Stimulated activated effector memory CD8-positive, alpha-beta T cell treated with anti-CD3 and anti-CD28 coated beads, Interleukin-12 subunit alpha, Interleukin-12 subunit beta, amount 100 ng/mL, for 72 hours (primary cell): ENCODE data around the gene TYW1B.
"Not testable (repeated sequence)": the region's sequence is repeated elsewhere in the genome, so short reads cannot be mapped to it uniquely, and the experiment has no call there.

ENCODE experiments used
- ATAC-seq: fragments of 150-1000 bp; cut with Tn5 transposase; 2 replicates; pipeline ENCODE4 v1.10.0; 2021
- DNase-seq, 2 donors: peaks; one replicate each; pipeline ENCODE4 v3.0.0; 2021 to 2022; ENCODE audit warnings: low spot score in 2 of 2
- H3K27ac Mint-ChIP-seq: one replicate; pipeline ENCODE4 v1.8.0; 2022; ENCODE audit warnings: mild to moderate bottlenecking, mixed read lengths
- H3K36me3 Mint-ChIP-seq: one replicate; pipeline ENCODE4 v1.8.0; 2022; ENCODE audit warnings: mild to moderate bottlenecking, mixed read lengths
- H3K4me1 Mint-ChIP-seq: one replicate; pipeline ENCODE4 v1.8.0; 2022; ENCODE audit warnings: mixed read lengths
- H3K4me3 Mint-ChIP-seq: one replicate; pipeline ENCODE4 v1.8.0; 2022; ENCODE audit warnings: mild to moderate bottlenecking, mixed read lengths
- H3K9me3 Mint-ChIP-seq: one replicate; pipeline ENCODE4 v1.8.0; 2022; ENCODE audit warnings: mixed read lengths

Gene TYW1B

GRCh38 chr7:72706521-72706920 is 121.5 kb downstream of the TYW1B start:
- Mint-ChIP-seq H3K9me3 (peaks cover 3% of the 10 kb centered on the region), H3K4me3 (no peak overlapping the region), H3K27ac (no peak overlapping the region), H3K36me3 (peaks cover 7% of the 10 kb centered on the region), H3K4me1 (no peaks in the 10 kb centered on the region)
- no peak for DNase-seq
- ATAC-seq, result no peak

- ATAC-seq, H3K36me3 Mint-ChIP-seq, DNase-seq, H3K4me1 Mint-ChIP-seq, H3K27ac Mint-ChIP-seq, H3K4me3 Mint-ChIP-seq, H3K9me3 Mint-ChIP-seq: not testable (repeated sequence)
Observed at GRCh38 chr7:72705693-72706092, 122.3 kb downstream of the TYW1B start.

- H3K9me3 Mint-ChIP-seq, result peaks cover 3% of the 10 kb centered on the region
- no peaks in the 10 kb centered on the region for H3K4me1 Mint-ChIP-seq
- DNase-seq (no peak), ATAC-seq (no peak)
- H3K27ac Mint-ChIP-seq, result no peak overlapping the region
- H3K4me3 Mint-ChIP-seq, result no peak overlapping the region
- H3K36me3 Mint-ChIP-seq, result no peaks in the 10 kb centered on the region
Observed at GRCh38 chr7:72704894-72705293, 123.1 kb downstream of the TYW1B start.

DNA sequence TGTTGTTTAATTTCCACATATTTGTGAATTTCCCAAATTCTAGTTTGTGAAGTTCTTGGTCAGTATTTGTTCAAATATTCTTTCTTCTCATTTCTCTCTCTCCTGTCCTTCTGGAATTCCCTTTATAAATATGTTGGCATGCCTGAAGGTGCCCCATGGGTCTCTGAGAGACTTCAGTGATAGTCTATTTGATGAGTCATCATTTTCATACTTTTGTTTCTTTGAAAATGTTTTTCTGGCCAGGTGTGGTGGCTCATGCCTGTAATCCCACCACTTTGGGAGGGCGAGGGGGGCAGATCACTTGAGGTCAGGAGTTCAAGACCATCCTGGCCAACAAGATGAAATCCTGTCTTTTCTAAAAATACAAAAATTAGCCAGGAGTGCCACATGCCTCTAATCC is 127.5 kb downstream of the TYW1B start:
- H3K4me3 Mint-ChIP-seq, H3K27ac Mint-ChIP-seq, H3K4me1 Mint-ChIP-seq, ATAC-seq, H3K9me3 Mint-ChIP-seq, DNase-seq, H3K36me3 Mint-ChIP-seq: not testable (repeated sequence)

- H3K4me1 Mint-ChIP-seq, H3K27ac Mint-ChIP-seq, H3K4me3 Mint-ChIP-seq, DNase-seq, ATAC-seq, H3K9me3 Mint-ChIP-seq: not testable (repeated sequence)
- peaks cover 10% of the 10 kb centered on the region for H3K36me3 Mint-ChIP-seq
Observed at GRCh38 chr7:72697066-72697465, 130.9 kb downstream of the TYW1B start.

- ATAC-seq, H3K27ac Mint-ChIP-seq, H3K4me1 Mint-ChIP-seq, H3K9me3 Mint-ChIP-seq, H3K4me3 Mint-ChIP-seq, DNase-seq: not testable (repeated sequence)
- H3K36me3 Mint-ChIP-seq, result peaks cover 10% of the 10 kb centered on the region
Observed at GRCh38 chr7:72696643-72697042, 131.4 kb downstream of the TYW1B start.

DNA sequence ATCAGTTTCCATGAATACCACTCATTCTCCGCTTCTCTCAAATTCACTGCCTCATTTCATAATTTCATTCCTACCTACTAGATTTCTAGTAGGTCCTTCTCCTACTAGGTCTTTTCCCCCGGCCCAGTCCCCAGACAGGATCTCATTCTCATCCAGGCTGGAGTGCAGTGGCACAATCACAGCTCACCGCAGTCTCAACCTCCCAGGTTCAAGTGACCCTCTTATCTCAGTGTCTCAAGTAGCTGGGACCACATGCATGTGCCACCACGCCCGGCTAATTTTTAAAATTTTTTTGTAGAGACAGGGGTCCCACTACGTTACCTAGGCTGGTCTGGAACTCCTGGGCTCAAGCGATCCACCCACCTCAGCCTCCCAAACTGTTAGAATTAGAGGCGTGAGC is 132.5 kb downstream of the TYW1B start:
- not testable (repeated sequence) for ATAC-seq, H3K4me3 Mint-ChIP-seq, H3K27ac Mint-ChIP-seq, H3K9me3 Mint-ChIP-seq, DNase-seq, H3K4me1 Mint-ChIP-seq
- H3K36me3 Mint-ChIP-seq, result peaks cover 10% of the 10 kb centered on the region

- not testable (repeated sequence) for H3K4me1 Mint-ChIP-seq, ATAC-seq, H3K4me3 Mint-ChIP-seq, DNase-seq, H3K27ac Mint-ChIP-seq, H3K9me3 Mint-ChIP-seq
- H3K36me3 Mint-ChIP-seq, result peaks cover 10% of the 10 kb centered on the region
Observed at GRCh38 chr7:72691442-72691841, 136.6 kb downstream of the TYW1B start.

DNA sequence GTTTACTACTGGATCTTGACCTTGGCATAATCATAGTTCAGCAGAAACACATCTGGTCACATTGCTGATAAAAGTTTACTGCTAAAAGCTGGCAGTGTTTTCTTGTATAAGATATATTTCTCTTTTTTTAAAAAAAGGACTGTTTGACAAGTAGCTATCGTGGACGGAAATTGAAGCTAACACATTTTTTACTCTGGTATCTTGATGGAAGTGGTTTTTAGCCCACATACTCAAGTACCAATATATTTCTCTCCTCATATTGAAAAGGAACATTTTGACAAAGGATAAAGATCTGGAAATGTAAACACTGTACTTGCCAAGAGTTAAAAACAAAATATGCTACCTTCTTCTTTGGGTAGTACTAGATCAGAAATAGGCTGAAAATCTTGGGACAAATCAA is 137.8 kb downstream of the TYW1B start:
- ATAC-seq, H3K4me3 Mint-ChIP-seq, H3K9me3 Mint-ChIP-seq, H3K27ac Mint-ChIP-seq, H3K4me1 Mint-ChIP-seq, DNase-seq: not testable (repeated sequence)
- H3K36me3 Mint-ChIP-seq, result peaks cover 10% of the 10 kb centered on the region

GRCh38 chr7:72689344-72689743 is 138.7 kb downstream of the TYW1B start:
- H3K36me3 Mint-ChIP-seq, result peaks cover 10% of the 10 kb centered on the region
- H3K4me1 Mint-ChIP-seq, H3K4me3 Mint-ChIP-seq, DNase-seq, H3K9me3 Mint-ChIP-seq, H3K27ac Mint-ChIP-seq, ATAC-seq: not testable (repeated sequence)

DNA sequence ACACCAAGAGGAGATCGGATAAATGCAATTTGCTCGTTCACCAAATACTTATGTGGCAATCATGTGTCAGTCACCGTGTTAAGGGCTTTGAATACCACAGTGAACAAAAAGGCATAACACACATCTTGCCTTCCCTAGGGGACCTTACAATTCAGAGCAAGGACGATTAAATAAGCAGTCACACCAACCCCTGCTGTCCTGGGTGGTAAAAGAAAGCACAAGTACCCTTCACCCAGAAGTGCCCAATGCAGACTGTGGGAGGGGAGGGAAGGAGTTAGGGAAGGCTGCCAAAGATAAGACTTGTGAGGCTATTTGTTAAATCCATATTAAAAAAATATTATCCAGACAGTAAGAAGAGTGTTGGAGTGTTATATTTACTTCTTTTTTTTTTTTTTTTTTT is 146.8 kb downstream of the TYW1B start:
- peaks cover 25% of the 10 kb centered on the region for H3K4me1 Mint-ChIP-seq
- ATAC-seq, H3K27ac Mint-ChIP-seq, H3K4me3 Mint-ChIP-seq, DNase-seq, H3K9me3 Mint-ChIP-seq, H3K36me3 Mint-ChIP-seq: not testable (repeated sequence)

DNA sequence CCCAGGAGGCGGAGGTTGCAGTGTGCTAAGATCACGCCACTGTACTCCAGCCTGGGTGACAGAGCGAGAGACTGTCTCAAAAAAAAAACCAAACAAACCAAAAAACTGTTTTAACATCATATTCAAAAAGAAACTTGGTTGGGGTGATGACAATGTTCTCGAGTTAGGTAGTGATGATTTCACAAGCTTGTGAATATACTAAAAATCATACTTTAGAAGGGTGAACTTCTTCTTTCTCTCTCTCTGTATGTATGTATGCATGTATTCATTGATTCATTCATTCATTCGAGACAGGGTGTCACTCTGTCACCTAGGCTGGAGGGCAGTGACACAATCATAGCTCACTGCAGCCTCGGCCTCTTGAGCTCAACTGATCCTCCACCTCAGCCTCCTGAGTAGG is 151.1 kb downstream of the TYW1B start:
- H3K4me3 Mint-ChIP-seq, H3K27ac Mint-ChIP-seq, H3K9me3 Mint-ChIP-seq, H3K4me1 Mint-ChIP-seq, H3K36me3 Mint-ChIP-seq: not testable (repeated sequence)
- ATAC-seq, result peak; percentile 98
- DNase-seq, result peak in 1 of 2 donors; percentile 53

GRCh38 chr7:72676086-72676690 is 151.8 kb downstream of the TYW1B start:
- DNase-seq, ATAC-seq, H3K27ac Mint-ChIP-seq, H3K4me1 Mint-ChIP-seq, H3K36me3 Mint-ChIP-seq, H3K9me3 Mint-ChIP-seq, H3K4me3 Mint-ChIP-seq: not testable (repeated sequence)

- H3K27ac Mint-ChIP-seq, H3K4me3 Mint-ChIP-seq, H3K36me3 Mint-ChIP-seq, ATAC-seq, H3K9me3 Mint-ChIP-seq, DNase-seq, H3K4me1 Mint-ChIP-seq: not testable (repeated sequence)
Observed at GRCh38 chr7:72675686-72676085, 152.3 kb downstream of the TYW1B start.

GRCh38 chr7:72674394-72674793 is 153.6 kb downstream of the TYW1B start:
- H3K4me3 Mint-ChIP-seq, result no peak overlapping the region
- H3K9me3 Mint-ChIP-seq, result no peaks in the 10 kb centered on the region
- H3K27ac Mint-ChIP-seq, result no peak overlapping the region
- ATAC-seq (no peak), DNase-seq (no peak)
- H3K4me1 Mint-ChIP-seq, result peaks cover 8% of the 10 kb centered on the region
- H3K36me3 Mint-ChIP-seq, result no peaks in the 10 kb centered on the region

DNA sequence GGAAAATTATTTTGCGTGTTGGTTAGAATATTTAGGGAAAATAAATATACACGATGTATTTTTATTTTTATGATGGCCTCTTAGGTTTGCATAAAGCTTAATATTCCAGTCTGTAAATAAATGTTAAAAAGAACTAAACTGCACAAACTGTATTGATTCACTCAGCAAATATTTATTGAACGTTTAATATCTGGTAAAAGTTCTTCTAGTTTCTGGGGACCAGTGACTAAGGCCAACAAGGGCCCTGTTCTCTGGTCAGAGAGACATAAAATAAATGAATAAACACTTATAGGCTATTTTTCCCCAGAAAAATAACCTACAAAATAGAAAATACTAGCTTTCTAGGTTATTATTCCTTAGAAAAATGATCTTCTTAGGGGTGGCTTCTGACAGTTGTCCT is 157.2 kb downstream of the TYW1B start:
- H3K9me3 Mint-ChIP-seq, ATAC-seq, H3K4me3 Mint-ChIP-seq, H3K27ac Mint-ChIP-seq, H3K4me1 Mint-ChIP-seq, H3K36me3 Mint-ChIP-seq, DNase-seq: not testable (repeated sequence)

DNA sequence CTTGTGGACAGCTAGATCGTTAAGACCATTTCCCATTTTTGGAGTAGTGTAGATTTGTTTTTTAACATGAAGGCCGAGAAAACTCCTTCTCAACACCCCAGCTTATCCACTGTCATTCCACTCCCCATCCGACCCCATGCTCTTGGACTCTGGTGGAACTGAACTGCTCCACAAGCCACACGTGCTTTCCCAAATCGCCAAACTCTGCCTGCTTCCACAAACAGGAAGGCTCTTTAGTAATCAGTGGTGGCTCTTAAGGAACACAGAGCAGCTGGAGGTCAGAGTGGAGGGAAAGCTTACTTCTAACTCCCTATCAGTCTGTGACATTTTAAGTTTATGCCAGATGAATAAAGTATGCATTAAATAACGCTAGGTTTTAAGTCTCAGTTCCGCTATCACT is 159.6 kb downstream of the TYW1B start:
- H3K4me3 Mint-ChIP-seq, H3K4me1 Mint-ChIP-seq, H3K27ac Mint-ChIP-seq: not testable (repeated sequence)

More for the DNA sequence above, 159.6 kb downstream of the TYW1B start:
- not testable (repeated sequence) for DNase-seq, ATAC-seq, H3K9me3 Mint-ChIP-seq, H3K36me3 Mint-ChIP-seq
